ENCODE results near the gene ADAM17. TPM values are rescaled to one million over a fixed set of nuclear protein-coding genes. Genes with fewer than 3 reads are reported as not detected.

The ADAM17 gene
- total RNA-seq, 1 donor from 2014 or later = 23.2 TPM

GRCh38 chr2:9474361-9475057 is 81.1 kb downstream of the ADAM17 start, which contains the start of gene IAH1:
Gene IAH1 (plus strand): TSS chr2:9474551. CDS start chr2:9474567, 16 bp downstream.
- intact Hi-C loops (cut with micrococcal nuclease) = loop anchor here (1.0 to 2.0 kb wide), 5 partner anchors 51 to 568 kb away; partner anchors contain the start of genes ADAM17, CPSF3, ITGB1BP1 and KLF11

DNA sequence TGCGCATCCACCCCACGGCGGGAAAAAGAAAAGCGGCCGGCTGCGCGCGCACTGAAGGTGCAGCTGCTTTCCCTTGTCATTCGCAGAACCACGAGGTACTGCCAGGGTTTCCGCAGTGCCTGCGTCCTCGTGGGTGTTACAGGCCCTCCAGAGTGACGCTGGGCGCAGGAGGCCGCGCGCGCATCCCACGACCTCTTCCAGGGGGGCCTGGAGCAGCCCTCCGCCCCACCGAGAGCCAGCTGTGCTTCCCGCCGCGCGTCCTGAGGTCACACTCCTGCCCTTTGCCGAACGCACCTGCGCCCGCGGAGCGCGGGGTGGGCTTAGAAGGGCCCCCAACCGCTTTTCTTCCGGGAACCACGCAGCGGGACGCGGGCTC is 81.7 kb downstream of the ADAM17 start:
- intact Hi-C loops (cut with micrococcal nuclease) = loop anchor here (1.0 to 2.0 kb wide), 5 partner anchors 51 to 569 kb away; partner anchors contain the start of genes ADAM17, CPSF3, ITGB1BP1 and KLF11

DNA sequence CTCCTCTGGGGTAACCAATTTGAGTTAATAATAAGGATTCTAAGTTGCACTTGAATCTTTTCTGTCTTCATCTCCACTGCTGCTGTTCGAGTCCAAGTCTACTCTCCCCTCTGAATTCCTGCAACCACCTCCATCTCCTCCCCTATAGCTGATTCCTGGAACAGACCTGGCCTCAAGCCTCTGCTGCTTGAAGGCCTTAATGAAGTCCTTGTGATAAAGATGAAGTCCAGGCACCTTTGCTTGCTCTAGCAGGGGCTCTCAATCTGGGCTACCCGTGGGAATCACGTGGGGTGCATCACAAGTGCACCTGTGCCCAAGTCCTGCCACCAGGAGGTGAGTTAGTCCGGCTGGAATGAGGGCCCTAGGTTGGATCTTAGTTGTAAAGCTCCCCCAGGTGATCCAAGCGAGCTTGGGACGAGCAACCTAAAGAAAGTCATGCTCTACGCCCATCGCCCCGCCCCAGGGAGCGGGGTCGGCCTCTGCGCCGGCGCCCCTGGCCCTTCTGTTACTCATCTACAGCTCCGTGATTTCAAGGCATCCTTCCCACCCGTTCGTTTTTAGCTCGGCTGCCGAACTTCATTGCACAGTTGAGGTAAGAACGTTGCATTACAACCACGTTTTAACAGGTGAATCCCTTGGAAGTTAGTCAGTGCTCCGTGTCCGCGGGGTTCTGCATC is 82.2 kb downstream of the ADAM17 start:
- intact Hi-C loops (cut with micrococcal nuclease) = no loop called here

GRCh38 chr2:9472511-9472910 is 83.1 kb downstream of the ADAM17 start:
- intact Hi-C loops (cut with micrococcal nuclease) = no loop called here

GRCh38 chr2:9471206-9471605 is 84.4 kb downstream of the ADAM17 start:
- intact Hi-C loops (cut with micrococcal nuclease) = no loop called here

GRCh38 chr2:9467687-9468086 is 87.9 kb downstream of the ADAM17 start:
- intact Hi-C loops (cut with micrococcal nuclease) = no loop called here

DNA sequence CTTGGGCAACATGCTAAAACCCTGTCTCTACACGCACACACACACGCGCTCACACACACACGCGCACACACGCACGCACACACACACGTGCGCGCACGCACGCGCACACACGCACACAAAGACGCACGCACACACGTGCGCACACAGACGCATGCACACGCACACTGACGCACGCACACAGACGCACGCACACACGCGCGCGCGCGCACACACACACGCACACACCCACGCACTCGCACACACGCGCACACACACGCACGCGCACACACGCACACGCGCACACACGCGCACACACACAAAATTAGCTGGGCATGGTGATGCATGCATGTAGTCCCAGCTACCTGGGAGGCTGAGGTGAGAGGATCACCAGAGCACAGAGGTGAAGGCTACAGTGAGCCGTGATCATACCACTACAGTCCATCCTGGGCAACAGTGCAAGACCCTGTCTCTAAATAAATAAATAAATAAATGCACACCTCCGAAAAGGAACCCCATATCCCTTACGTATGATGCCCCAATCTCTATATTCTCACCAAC is 89.4 kb downstream of the ADAM17 start:
- intact Hi-C loops (cut with micrococcal nuclease) = no loop called here

DNA sequence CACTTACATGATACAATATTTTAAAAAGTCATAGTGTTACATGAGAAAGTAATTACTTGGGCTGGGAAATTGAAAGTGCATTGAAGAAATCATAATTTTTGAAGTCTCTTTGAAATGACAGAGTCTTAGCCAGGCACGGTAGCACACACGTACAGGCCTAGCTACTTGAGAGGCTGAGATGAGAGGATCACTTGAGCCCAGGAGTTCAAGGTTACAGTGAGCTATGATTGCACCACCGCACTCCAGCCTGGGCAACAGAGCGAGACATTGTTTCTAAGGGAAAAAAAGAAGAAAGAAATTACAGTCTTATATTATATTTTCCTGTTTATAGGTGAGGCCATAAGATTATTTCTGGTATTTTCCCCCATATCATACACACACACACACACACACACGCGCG is 90.5 kb downstream of the ADAM17 start:
- intact Hi-C loops (cut with micrococcal nuclease) = no loop called here

- intact Hi-C loops (cut with micrococcal nuclease) = no loop called here
Observed at GRCh38 chr2:9463698-9464034, 92.0 kb downstream of the ADAM17 start.

DNA sequence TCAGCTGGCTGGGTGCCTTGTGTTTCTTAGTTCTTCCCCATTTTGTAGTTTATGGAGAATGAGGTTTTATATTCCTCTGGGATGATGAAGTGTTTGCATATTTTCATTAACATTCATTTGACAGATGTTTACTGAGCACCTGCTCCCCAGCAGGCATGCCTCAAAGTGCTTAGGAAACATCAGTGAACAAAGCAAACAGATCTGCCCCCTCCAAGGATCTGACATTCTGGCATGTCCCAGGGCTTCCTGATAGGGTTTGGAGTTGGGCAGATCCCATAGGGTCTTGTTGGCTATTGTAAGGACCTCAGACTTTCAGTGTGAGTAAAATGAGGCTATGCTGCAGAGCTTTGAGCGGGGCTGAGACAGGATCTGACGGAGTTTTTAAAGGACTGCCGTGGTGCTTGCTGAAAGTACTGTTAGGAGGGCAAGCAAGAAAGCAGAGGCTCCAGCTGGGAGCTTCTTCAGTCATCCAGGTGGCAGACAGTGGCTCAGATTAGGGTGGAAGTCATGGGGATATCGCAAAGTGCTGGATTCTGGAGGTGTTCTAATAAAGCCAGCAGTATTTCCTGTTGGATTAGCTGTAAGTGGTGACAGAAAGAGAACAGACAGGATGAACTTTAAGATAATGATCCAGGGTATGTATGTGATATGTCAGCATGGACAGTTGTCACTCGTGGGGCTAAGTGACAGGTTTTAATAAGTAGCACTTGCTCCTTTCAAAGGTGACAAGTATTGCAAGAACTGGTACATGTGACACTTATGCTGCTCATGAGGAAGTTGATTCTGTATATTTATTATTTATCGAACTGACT is 92.5 kb downstream of the ADAM17 start:
- intact Hi-C loops (cut with micrococcal nuclease) = no loop called here

GRCh38 chr2:9462313-9462712 is 93.3 kb downstream of the ADAM17 start:
- intact Hi-C loops (cut with micrococcal nuclease) = no loop called here

DNA sequence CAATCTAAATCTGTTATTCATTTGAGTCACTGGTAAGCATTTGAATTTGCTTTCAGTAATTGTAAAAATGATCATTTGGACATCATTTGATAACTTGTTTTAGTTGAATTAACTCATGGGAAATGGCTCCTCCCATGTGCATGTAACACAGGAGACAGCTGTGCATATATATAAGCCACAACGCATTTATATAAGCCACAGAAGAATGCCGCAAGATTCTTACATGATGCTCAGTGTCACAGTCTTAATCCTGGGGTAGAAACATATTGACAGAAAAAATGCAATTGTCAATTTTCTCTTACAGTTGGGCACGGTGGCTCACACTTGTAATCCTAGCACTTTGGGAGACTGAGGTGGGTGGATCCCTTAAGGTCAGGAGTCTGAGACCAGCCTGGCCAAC is 94.6 kb downstream of the ADAM17 start:
- intact Hi-C loops (cut with micrococcal nuclease) = no loop called here

DNA sequence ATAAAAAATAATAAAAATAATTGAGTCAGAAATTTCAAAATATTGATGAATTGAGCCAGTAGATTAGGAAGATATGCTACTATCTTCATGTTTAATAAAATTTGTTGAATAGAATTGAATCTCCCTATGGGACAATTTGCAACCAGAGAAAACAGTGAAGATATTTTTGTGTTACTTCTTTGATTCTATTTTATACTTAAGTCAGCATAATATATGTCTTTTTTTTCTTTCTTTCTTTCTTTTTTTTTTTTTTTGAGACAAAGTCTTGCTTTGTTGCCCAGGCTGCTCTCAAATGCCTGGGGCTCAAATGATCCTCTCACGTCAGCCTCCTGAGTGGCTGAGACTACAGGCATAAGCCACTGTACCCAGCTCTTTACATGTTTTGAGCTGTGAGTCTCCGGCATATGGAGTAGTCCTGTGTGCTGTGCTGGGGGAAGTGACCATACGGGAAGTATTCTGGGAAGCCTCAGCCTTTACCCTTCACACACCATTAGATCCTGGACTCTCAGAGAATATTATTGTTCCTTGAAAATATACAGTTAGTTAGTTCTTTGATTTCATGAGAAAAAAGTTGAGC is 95.1 kb downstream of the ADAM17 start:
- intact Hi-C loops (cut with micrococcal nuclease) = no loop called here

GRCh38 chr2:9451231-9451630 is 104.4 kb downstream of the ADAM17 start:
- intact Hi-C loops (cut with micrococcal nuclease) = no loop called here

DNA sequence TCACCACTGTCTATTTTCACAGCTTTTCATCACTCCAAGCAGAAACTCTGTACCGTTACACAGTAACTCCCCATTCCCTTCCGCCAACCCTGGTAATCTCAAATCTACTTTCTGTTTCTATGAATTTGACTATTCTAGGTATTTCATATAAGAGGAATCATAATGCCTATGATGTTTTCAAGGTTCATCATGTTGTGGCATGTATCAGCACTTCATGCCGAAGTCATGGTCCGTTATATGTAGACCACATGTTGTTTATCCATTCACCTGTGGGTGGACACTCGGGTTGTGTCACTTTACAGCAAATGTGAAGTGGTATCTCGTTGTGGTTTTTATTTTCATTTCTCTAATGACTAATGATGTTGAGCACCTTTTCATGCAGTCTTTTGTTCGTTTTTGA is 110.5 kb downstream of the ADAM17 start:
- intact Hi-C loops (cut with micrococcal nuclease) = no loop called here

DNA sequence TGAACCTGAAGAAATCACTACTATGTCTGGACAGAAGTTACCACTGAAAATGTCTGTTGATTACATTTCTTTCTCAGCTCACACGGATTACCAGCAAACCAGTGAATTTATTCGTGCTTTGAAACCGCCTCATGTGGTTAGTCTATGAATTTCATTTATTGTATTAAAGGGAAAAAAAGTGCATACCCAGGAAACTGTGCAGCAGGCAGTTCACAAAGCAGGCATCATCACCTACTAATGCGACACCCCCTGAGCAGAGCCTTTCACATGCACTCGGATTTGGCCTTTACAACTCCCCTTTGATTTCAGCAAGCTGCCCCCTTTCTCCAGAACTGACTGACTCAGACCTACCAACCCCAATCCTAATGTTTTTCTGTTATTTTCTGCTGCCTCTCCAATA is 112.1 kb downstream of the ADAM17 start:
- intact Hi-C loops (cut with micrococcal nuclease) = no loop called here

GRCh38 chr2:9441556-9441955 is 114.1 kb downstream of the ADAM17 start:
- intact Hi-C loops (cut with micrococcal nuclease) = no loop called here

DNA sequence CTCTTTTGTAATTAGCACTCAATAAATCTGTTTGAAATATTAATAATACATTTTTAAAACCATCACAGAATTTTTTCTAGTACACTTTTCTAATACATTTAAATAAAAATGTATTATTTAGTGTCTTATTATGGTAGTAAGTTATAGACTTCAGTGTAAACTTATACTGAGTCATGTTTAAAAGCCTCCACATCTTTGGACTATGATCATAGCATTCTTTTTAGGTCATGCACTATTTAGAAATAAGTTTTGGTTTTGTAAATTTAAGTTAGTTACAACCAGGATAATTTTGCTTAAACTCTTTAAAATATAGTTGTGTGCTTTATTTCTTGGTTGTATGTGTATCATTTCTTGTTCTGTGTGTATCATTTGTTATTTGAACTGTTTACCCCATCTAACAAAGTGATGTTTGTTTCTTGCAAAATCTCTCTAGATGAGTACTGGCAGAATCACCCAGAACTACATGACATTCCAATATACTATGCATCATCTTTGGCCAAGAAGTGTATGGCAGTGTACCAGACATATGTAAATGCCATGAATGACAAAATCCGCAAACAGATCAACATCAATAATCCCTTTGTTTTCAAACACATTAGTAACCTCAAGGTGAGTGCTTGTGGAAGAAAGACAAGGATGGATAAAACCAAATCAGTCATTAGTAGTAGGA is 115.4 kb downstream of the ADAM17 start:
- intact Hi-C loops (cut with micrococcal nuclease) = no loop called here

GRCh38 chr2:9439536-9439935 is 116.1 kb downstream of the ADAM17 start:
- intact Hi-C loops (cut with micrococcal nuclease) = no loop called here
